H9 (cell line): Measurements from ENCODE around the gene EEF1E1. TPM values are rescaled to one million over a fixed set of nuclear protein-coding genes. Genes with fewer than 3 reads are reported as not detected.

ENCODE experiments used
- DNase-seq: peaks from one replicate; pipeline ENCODE4 v3.0.0-alpha.2; 2017
- H2AFZ ChIP-seq: one replicate; pipeline ENCODE4 v1.6.1; 2013; ENCODE audit warnings: mild to moderate bottlenecking, low read length, control low read depth, moderate library complexity
- H2AK5ac ChIP-seq: 2 replicates; pipeline ENCODE4 v1.6.1; 2013; ENCODE audit warnings: low read length, control low read depth, mixed read lengths; ENCODE audit not compliant: insufficient read length
- H2BK120ac ChIP-seq: one replicate; pipeline ENCODE4 v1.6.1; 2013; ENCODE audit warnings: low read depth, mild to moderate bottlenecking, low read length, control low read depth, inconsistent platforms; ENCODE audit not compliant: poor library complexity, severe bottlenecking
- H2BK12ac ChIP-seq: 2 replicates; pipeline ENCODE4 v1.6.1; 2013; ENCODE audit warnings: low read length, control low read depth, mixed read lengths, low read depth; ENCODE audit not compliant: insufficient read length
- H2BK15ac ChIP-seq: 2 replicates; pipeline ENCODE4 v1.6.1; 2013; ENCODE audit warnings: low read depth, low read length, control low read depth
- H2BK20ac ChIP-seq: one replicate; pipeline ENCODE4 v1.6.1; 2013; ENCODE audit warnings: low read depth, mild to moderate bottlenecking, low read length, control low read depth, inconsistent platforms; ENCODE audit not compliant: poor library complexity, severe bottlenecking
- H2BK5ac ChIP-seq: 2 replicates; pipeline ENCODE4 v1.6.1; 2013; ENCODE audit warnings: low read length, control low read depth, mixed read lengths; ENCODE audit not compliant: insufficient read length
- H3K14ac ChIP-seq: 2 replicates; pipeline ENCODE4 v1.6.1; 2013; ENCODE audit warnings: low read length, control low read depth; ENCODE audit not compliant: insufficient read depth
- H3K18ac ChIP-seq: 2 replicates; pipeline ENCODE4 v1.6.1; 2013; ENCODE audit warnings: low read depth, mild to moderate bottlenecking, mixed read lengths, low read length, control low read depth; ENCODE audit not compliant: insufficient read length
- H3K23ac ChIP-seq: 2 replicates; pipeline ENCODE4 v1.6.1; 2013; ENCODE audit warnings: low read length, control low read depth, mixed read lengths, low read depth; ENCODE audit not compliant: insufficient read length
- H3K23me2 ChIP-seq: 2 replicates; pipeline ENCODE4 v1.6.1; 2013; ENCODE audit warnings: low read depth, mild to moderate bottlenecking, mixed read lengths, low read length, control low read depth; ENCODE audit not compliant: insufficient read length, poor library complexity, severe bottlenecking
- H3K27ac ChIP-seq: 2 replicates; pipeline ENCODE4 v1.5.1; 2013; ENCODE audit warnings: low read length, control low read depth, mixed read lengths, low read depth; ENCODE audit not compliant: insufficient read length
- H3K27me3 ChIP-seq: 2 replicates; pipeline ENCODE4 v1.6.1; 2013; ENCODE audit warnings: low read length, control low read depth, inconsistent platforms; ENCODE audit not compliant: insufficient read depth
- H3K4ac ChIP-seq: 2 replicates; pipeline ENCODE4 v1.6.1; 2013; ENCODE audit warnings: low read depth, mild to moderate bottlenecking, control low read depth, inconsistent platforms, low read length, moderate library complexity
- H3K4me1 ChIP-seq: 2 replicates; pipeline ENCODE4 v1.6.1; 2013; ENCODE audit warnings: low read length, control low read depth, inconsistent platforms; ENCODE audit not compliant: insufficient read depth
- H3K4me2 ChIP-seq: 2 replicates; pipeline ENCODE4 v1.6.1; 2013; ENCODE audit warnings: low read length, control low read depth, mixed read lengths; ENCODE audit not compliant: insufficient read length, insufficient read depth
- H3K56ac ChIP-seq: 2 replicates; pipeline ENCODE4 v1.6.1; 2013; ENCODE audit warnings: low read depth, mild to moderate bottlenecking, mixed read lengths, low read length, control low read depth; ENCODE audit not compliant: insufficient read length
- H3K79me1 ChIP-seq: 2 replicates; pipeline ENCODE4 v1.6.1; 2013; ENCODE audit warnings: low read depth, mild to moderate bottlenecking, moderate library complexity, low read length, control low read depth, inconsistent platforms; ENCODE audit not compliant: insufficient read depth, poor library complexity, severe bottlenecking
- H3K79me2 ChIP-seq: 2 replicates; pipeline ENCODE4 v1.6.1; 2013; ENCODE audit warnings: low read length, control low read depth, inconsistent platforms; ENCODE audit not compliant: insufficient read depth
- H3K9ac ChIP-seq: 2 replicates; pipeline ENCODE4 v1.6.1; 2013; ENCODE audit warnings: low read length, control low read depth, mixed read lengths; ENCODE audit not compliant: insufficient read length; ENCODE audit errors: extremely low read depth
- H3K9me3 ChIP-seq: one replicate; pipeline ENCODE4 v1.6.1; 2013; ENCODE audit warnings: low read depth, low read length, inconsistent platforms; ENCODE audit not compliant: control insufficient read depth
- H3T11ph ChIP-seq: one replicate; pipeline ENCODE4 v1.6.1; 2013; ENCODE audit warnings: mild to moderate bottlenecking, low read length, control low read depth, inconsistent platforms
- H4K20me1 ChIP-seq: one replicate; pipeline ENCODE4 v1.6.1; 2013; ENCODE audit not compliant: control insufficient read depth, insufficient read length, insufficient read depth
- H4K5ac ChIP-seq: 2 replicates; pipeline ENCODE4 v1.6.1; 2013; ENCODE audit warnings: low read depth, mild to moderate bottlenecking, mixed read lengths, low read length, control low read depth; ENCODE audit not compliant: insufficient read length
- H4K8ac ChIP-seq: replicated peaks from 2 replicates; pipeline ENCODE4 v1.6.1; 2013; ENCODE audit warnings: low read length, control low read depth, mixed read lengths, low read depth; ENCODE audit not compliant: insufficient read length
- H4K91ac ChIP-seq: 2 replicates; pipeline ENCODE4 v1.6.1; 2013; ENCODE audit warnings: low read depth, mild to moderate bottlenecking, moderate library complexity, mixed read lengths, low read length, control low read depth; ENCODE audit not compliant: insufficient read length
- H3K27ac Mint-ChIP-seq, 3 experiments: 2 replicates in 2 of 3; 3 replicates in 1 of 3; pipeline ENCODE4 v1.8.0; 2020 to 2021; ENCODE audit warnings: mixed read lengths in 3 of 3, mild to moderate bottlenecking in 1 of 3, moderate library complexity in 1 of 3
- H3K27me3 Mint-ChIP-seq: 2 replicates; pipeline ENCODE4 v1.8.0; 2021; ENCODE audit warnings: low read depth, mild to moderate bottlenecking, moderate library complexity, mixed read lengths
- H3K36me3 Mint-ChIP-seq, 3 experiments: 2 replicates in 2 of 3; 3 replicates in 1 of 3; pipeline ENCODE4 v1.8.0; 2020 to 2021; ENCODE audit warnings: low read depth in 3 of 3, mixed read lengths in 3 of 3; ENCODE audit not compliant: insufficient read depth in 1 of 3
- H3K4me1 Mint-ChIP-seq, 2 experiments: 2 replicates each; pipeline ENCODE4 v1.8.0; 2020; ENCODE audit warnings: mixed read lengths in 2 of 2
- H3K4me3 Mint-ChIP-seq, 2 experiments: 2 replicates in 1 of 2; 3 replicates in 1 of 2; pipeline ENCODE4 v1.8.0; 2020 to 2021; ENCODE audit warnings: mild to moderate bottlenecking in 2 of 2, mixed read lengths in 2 of 2, moderate library complexity in 1 of 2
- H3K9me3 Mint-ChIP-seq, 2 experiments: 2 replicates in 1 of 2; 3 replicates in 1 of 2; pipeline ENCODE4 v1.8.0; 2020; ENCODE audit warnings: mild to moderate bottlenecking in 2 of 2, mixed read lengths in 2 of 2, moderate library complexity in 1 of 2
- WGBS: extraction: QIAGEN DNeasy Blood & Tissue Kit; methylation state at CpG from one replicate; pipeline ENCODE4 v1.1.7; 2013; ENCODE audit warnings: missing lambda C conversion rate, low lambda C conversion rate, mixed read lengths; ENCODE audit not compliant: insufficient read length; ENCODE audit errors: extremely low coverage; 5-methylcytosine and 5-hydroxymethylcytosine counted together
- total RNA-seq: library from RNA; stranded (reverse); gene quantifications from 2 replicates; pipeline ENCODE4 v1.2.1, GENCODE V29; 2021
- TF ChIP-seq, protein P1 (sequence below): fragments of 200-600 bp; sonication (generic); conservative IDR thresholded peaks from 3 replicates; pipeline ENCODE4 v1.8.0; 2021; ENCODE audit warnings: antibody characterized with exemption, mild to moderate bottlenecking

Gene EEF1E1
- total RNA-seq, 1 experiment from 2014 or later: 71.8 TPM

DNA sequence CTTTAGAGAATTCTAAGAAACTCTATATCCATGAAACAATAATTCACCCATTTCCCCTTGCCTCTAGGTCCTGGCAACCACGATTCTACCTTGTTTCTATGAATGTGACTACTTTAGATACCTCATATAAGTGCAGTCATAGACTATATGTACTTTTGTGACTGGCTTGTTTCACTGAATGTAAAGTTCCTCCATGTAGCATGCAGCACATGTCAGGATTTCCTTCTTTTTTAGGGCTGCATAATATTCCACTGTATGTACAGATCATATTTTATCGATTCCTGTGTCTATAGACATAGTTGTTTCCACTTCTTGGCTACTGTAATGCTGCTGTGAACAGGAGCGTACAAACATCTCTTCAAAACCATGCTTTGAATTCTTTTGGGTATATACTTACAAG is 11.7 kb downstream of the EEF1E1 start:
- Histone ChIP-seq H3K4me2 (no peak overlapping the region), H4K20me1 (no peaks in the 10 kb centered on the region), H3K23me2 (no peaks in the 10 kb centered on the region), H2BK12ac (no peak overlapping the region), H2BK5ac (no peak overlapping the region), H3K18ac (no peak overlapping the region), H2AK5ac (no peak overlapping the region), H4K5ac (no peak overlapping the region), H3K9ac (no peak overlapping the region), H4K91ac (no peak overlapping the region), H2BK15ac (no peak overlapping the region), H3K23ac (no peak overlapping the region), H3K14ac (no peak overlapping the region), H4K8ac (no peak overlapping the region), H3K27me3 (no peaks in the 10 kb centered on the region), H2BK120ac (no peak overlapping the region), H2AFZ (no peak overlapping the region), H3K4ac (no peak overlapping the region), H3T11ph (no peak overlapping the region), H3K27ac (no peak overlapping the region), H3K79me1 (peaks cover 13% of the 10 kb centered on the region), H3K9me3 (peaks cover 11% of the 10 kb centered on the region), H2BK20ac (no peak overlapping the region), H3K56ac (no peak overlapping the region), H3K79me2 (peaks cover 2% of the 10 kb centered on the region; the same call in 1 of the 2 replicates), H3K4me1 (peaks cover 2% of the 10 kb centered on the region; the same call in 1 of the 2 replicates)
- peaks cover 4 to 6% of the 10 kb centered on the region in 2 experiments for H3K4me1 Mint-ChIP-seq
- H3K27ac Mint-ChIP-seq: no peak overlapping the region
- no peak for DNase-seq
- WGBS: no CpG with 5 or more reads among the region's 3 CpGs
- H3K27me3 Mint-ChIP-seq: no peaks in the 10 kb centered on the region
- no peak overlapping the region for H3K4me3 Mint-ChIP-seq
- H3K9me3 Mint-ChIP-seq: peaks cover 16 to 20% of the 10 kb centered on the region in 2 experiments; a peak in 4 of 5 replicates
- TF ChIP-seq, protein P1, sequence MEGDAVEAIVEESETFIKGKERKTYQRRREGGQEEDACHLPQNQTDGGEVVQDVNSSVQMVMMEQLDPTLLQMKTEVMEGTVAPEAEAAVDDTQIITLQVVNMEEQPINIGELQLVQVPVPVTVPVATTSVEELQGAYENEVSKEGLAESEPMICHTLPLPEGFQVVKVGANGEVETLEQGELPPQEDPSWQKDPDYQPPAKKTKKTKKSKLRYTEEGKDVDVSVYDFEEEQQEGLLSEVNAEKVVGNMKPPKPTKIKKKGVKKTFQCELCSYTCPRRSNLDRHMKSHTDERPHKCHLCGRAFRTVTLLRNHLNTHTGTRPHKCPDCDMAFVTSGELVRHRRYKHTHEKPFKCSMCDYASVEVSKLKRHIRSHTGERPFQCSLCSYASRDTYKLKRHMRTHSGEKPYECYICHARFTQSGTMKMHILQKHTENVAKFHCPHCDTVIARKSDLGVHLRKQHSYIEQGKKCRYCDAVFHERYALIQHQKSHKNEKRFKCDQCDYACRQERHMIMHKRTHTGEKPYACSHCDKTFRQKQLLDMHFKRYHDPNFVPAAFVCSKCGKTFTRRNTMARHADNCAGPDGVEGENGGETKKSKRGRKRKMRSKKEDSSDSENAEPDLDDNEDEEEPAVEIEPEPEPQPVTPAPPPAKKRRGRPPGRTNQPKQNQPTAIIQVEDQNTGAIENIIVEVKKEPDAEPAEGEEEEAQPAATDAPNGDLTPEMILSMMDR: no peak
- H3K36me3 Mint-ChIP-seq: peaks cover 67 to 82% (median 80%) of the 10 kb centered on the region in 3 experiments
